ENCODE data around the gene SLC12A8.

SLC12A8 gene

GRCh38 chr3:125136515-125136914 is 76.0 kb downstream of the SLC12A8 start:
- DNase-seq, result no peak

DNA sequence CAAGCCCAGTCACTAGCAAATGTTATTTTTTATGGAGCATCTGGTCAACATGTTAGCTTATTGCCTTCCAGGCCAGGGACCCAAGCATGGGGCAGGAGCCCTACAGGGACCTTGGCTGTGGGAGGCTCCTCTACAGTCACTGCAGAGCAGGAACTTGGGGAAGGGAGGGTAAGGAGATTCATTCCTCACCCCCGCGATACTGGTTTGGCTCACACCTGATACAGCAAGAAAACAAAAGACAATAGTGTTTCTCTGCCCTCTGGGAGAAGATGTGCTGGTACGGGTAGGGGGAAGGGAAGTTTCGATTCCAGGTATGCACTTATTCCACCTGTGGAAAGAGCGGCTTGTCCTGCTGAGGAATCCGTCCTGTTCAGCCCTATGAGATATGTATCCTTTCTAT is 77.6 kb downstream of the SLC12A8 start:
- no peak for DNase-seq

DNA sequence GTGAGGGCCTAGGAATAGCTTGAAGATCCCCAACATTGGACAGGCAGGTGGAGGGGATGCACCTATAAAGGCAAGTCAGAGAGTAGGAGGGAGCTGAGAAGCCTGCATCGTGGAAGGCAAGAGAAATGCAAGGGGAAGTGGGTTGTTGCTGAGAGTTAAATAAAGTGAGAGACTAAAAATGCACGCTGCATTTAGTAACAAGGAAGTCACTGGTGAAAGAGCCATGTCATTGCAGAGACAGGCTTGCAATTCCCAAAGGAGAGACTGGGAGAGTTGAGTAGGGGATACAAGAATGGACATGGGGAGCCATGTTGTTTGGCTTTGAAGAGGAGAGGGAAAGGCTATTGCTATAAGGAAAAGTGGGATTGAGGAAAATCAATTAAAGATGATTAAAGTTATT is 79.7 kb downstream of the SLC12A8 start:
- DNase-seq, result no peak

- DNase-seq, result no peak
Measured at GRCh38 chr3:125129512-125129997, 83.0 kb downstream of the SLC12A8 start.

DNA sequence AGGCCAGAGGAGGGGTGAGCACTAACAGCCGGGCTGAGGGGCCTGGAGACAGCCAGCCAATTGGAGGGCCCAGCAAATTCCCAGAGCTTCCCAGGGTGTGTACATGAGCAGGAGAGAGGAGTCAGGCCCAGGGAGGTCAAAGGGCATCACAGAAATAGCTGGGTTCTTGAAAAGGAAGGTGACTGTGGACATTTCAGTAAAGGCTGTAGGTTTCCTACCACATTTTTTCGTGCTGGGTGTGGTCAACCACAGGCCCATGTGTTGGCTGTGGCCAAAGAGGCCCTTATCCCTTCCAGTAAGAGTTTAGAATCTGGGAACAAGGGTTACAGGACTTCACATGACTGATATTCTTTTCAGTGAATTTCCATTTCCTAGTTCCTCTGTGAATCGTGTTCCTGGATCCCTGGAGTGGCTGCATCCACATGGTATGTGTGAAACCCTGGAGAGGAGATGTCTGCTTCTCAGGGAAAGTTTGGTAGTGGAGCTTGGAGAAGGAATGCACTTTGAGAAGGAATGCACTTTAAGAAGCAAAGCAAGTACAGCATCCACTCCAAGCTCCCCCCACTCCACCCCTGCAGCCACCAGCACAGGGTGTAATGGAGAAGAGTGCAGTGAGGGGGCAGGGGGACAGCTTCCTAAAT is 83.6 kb downstream of the SLC12A8 start:
- no peak for DNase-seq

DNA sequence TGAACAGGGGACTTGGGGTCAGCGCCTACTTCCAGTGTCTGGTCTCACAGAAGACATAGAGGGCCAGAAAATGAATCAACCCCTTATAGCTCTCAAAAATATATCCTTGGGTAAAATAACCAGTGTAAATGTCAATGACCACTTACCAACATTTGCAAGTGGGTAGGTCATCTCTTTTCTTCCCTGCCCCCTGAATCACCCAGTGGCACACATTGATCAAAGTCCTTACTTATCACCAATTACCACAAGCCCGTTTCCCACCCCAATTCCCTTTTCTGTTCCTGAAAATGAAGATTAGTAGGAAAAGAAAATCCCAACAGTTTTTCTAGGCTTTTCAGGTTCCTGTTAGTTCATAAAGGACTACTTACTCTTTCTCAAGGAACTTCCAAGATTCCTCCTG is 86.2 kb downstream of the SLC12A8 start:
- no peak for DNase-seq

DNA sequence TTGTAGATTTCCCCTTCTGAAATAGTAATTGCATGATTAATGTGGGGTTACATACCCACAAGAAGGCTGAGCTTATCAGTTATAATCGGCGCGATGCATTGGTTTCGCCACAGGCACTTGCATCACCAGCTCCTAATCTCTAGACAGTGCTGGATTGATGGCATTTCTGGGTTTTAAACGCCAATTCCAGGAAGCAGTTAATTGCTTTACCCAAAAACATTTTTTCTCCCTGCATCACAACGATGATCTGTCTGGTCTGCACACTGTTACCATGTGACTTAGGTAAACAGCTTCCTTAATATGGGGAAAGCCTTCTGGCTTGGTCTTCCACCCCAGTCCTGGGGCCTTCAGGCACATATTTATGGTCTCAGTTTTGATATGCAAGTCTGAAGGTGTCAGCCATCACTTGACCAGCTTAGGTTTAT is 86.7 kb downstream of the SLC12A8 start:
- peak; percentile 68 for DNase-seq

- no peak for DNase-seq
Measured at GRCh38 chr3:125123451-125124305, 88.9 kb downstream of the SLC12A8 start.

DNA sequence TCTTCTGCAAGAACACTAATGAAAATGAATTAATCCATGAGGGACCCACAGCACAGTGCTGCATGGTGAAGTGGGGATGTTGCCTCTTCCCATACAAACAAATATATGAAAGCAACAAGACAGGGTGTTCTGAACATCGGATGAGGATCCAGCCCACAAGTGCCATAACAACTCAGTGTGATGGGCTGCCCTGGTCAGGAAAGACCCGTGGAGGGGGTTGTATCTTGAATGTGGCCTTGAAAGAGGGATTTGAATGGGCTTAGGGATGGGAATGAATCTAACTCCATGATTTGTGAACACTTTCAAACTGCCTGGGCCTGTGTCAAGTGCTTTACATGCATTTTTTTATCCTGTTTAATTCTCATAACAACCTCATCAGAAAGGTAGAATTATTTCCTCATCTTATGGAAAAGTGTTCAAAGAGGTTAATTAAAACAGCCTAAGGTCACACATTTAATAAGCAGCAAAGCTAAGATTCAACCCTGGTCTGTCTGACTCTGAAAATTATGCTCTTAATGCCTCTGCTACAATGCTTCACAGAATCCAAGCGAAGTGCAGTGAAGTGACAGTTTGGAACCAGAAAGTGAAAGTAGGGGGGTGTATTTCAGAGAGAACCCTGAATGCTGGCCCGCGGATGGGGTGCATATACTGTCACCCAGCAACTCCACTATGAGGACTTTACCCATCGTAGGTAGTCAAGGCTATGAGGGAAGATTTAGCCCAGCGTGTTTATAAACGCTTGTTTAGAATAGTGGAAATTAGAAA is 91.1 kb downstream of the SLC12A8 start:
- peak; percentile 50 for DNase-seq

- no peak for DNase-seq
Measured at GRCh38 chr3:125120379-125121122, 92.0 kb downstream of the SLC12A8 start.

DNA sequence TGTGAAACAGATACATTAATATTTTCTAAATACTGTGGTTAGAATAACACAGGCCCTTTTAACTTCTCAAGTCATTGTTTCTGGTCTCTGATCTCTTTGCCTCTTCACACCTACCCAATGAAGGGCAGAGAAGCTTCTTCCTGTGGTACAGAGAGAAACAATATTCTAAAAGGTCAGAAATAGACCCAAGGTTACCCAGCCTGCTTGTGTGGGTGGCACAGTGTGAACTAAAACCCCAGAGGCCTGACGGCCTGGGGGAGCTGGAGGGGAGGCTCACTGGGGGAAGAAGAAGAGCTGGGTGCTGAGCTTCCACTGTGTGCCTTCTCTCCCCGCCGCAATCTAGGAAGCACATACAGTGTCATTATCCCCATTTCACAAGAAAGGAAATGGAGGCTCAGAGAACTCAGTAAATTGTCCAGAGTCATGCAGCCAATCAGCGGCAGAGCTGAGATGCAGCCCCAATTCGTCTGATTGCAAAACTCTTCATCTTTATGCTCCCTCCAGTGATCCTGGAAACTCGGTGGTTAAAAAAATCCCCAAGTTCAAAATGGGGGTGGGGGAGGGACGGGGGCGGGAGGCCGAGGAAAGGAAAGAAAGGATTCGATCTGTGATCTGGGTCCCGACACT is 92.7 kb downstream of the SLC12A8 start:
- DNase-seq, result peak; percentile 32

DNA sequence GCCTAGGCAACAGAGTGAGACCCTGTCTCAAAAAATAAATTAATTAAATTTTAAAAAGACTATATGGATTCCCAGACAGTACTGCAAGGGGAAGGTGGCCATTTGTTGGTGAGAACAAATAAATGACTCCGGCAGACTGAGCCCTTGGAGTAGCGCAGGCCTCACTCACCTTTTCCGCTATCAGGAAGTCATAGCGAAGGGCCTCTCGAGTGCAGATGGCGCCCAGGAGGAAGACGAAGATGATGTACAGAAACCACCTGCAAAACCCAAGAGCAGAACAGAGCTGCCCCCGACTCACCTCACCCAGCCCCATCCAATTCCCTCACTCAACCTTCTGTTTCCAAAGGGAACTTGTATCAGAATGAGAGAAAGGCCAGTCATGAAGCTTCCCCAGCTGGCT is 93.9 kb downstream of the SLC12A8 start:
- DNase-seq, result no peak

GRCh38 chr3:125117631-125118191 is 94.8 kb downstream of the SLC12A8 start:
- no peak for DNase-seq

DNA sequence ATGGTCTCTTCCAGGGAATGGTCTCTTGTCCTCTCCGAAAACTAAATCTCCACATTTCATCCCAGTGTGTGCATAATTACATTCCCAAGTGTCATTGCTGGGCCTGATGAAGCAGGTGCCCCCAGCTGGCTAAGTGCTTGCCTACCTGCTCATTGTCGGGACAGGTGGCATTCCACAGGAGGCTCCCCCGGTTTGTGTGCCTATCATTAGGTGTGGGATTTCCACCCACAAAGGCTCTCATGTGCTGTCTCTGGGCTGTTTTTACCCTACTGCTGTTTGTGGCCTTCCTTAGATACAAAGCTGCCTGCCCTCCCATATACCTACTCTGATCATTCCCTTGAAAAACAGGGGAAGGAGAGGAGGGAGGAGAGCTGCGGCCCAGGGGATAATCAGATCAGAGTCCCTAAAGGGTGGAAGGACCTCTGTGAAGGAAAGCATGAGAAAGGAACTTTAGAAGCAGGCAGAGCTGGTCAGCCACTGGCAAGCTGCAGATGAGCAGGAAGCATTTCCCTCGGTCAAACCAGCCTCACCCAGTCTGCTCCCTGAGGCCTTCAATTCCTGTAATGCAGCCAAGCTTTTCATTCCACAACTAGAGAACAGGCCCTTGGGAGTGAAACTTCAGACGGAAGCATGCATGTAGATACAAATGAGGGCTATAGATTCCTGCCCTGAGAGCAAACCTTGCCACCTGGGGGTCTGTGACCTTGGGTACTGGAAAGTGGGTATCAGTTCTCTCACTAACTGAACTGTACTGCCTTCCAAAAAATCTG is 96.1 kb downstream of the SLC12A8 start:
- no peak for DNase-seq

- no peak for DNase-seq
Measured at GRCh38 chr3:125115640-125116039, 96.9 kb downstream of the SLC12A8 start.

GRCh38 chr3:125112981-125113380 is 99.6 kb downstream of the SLC12A8 start:
- no peak for DNase-seq

DNA sequence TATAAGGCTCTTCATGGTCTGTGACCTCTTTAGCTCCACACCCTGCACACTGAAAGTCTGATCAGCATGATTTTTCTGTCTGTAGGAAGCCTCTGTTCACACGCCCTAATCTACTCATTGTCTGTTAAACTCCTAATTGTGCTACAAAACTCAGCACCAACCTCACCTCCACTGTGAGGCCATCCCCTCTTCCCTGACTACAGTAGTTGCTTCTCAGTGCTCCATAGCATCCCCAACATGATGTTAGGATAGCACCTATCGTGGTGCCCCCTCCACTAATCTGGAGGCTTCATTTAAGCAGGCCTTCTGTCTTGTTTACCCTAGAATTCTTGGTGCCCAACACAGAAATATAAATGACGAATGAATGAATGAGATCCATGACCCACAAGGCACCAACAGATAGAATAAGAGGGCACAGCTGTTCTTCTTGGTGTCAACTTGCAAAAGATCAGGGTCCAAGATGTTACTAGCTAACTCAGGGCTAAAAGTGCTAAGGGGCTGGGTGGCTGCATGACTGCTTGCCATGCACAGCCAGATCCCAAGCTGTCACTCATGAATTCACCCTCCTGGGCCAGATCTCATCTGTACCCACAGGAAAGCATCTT is 101.6 kb downstream of the SLC12A8 start:
- DNase-seq, result no peak

GRCh38 chr3:125110016-125110875 is 102.3 kb downstream of the SLC12A8 start:
- peak; percentile 57 for DNase-seq

DNA sequence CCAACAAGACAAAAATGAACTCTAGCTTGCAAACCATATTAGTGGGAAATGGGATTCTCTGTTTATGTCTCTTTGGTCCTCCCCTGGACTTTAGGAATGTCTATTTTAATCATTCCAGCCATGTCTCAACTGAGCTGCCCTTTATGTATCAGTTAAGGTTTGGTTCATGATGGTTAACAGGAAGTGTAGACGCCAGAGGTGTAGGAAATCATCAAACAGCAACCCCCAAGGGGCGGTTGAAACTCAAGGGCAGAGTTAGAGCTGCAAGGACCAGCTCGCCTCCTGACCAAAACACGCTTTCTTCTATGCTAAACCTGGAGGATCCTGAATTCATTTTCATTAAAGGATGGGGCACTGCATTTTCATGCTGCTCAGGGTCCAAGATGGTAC is 103.0 kb downstream of the SLC12A8 start:
- DNase-seq, result no peak
